Measurements from ENCODE around the gene SPTLC2. TPM values are rescaled to one million over a fixed set of nuclear protein-coding genes. Genes with fewer than 3 reads are reported as not detected.

Gene SPTLC2
- total and polyA plus RNA-seq, 2 of the 8 experiments (the other 6 are each of a cell fraction or from before 2014, with no cell fraction given) = 8.9 to 35.1 TPM

- H2AK5ac ChIP-seq (ENCODE audit: low read depth, low read length) = no peak overlapping the region
- no peaks in the 10 kb centered on the region for H3K4me1 ChIP-seq (replicated peaks in 1 of 4; ENCODE audit: control insufficient read depth in 3 of 4, insufficient read depth in 4 of 4, low read length in 3 of 4)
- no peaks in the 10 kb centered on the region for H3K23me2 ChIP-seq (ENCODE audit: low read depth, low read length)
- TF ChIP-seq MAFK (IDR thresholded peaks at IDR 0.05; ENCODE audit: low read depth, low read length) = no peak
- no peak for TF ChIP-seq CBX8 (IDR thresholded peaks at IDR 0.05; ENCODE audit: borderline replicate concordance, low read depth, low read length)
- no peak for TF ChIP-seq SP1 (IDR thresholded peaks at IDR 0.05; ENCODE audit: low read depth, low read length)
- no peak for TF ChIP-seq EZH2 (IDR thresholded peaks at IDR 0.05; ENCODE audit: low read depth, low read length, severe bottlenecking)
- TF ChIP-seq KDM5A (IDR thresholded peaks at IDR 0.05; ENCODE audit: low read length) = no peak
- TF ChIP-seq PHF8 (conservative IDR thresholded peaks at IDR 0.05; ENCODE audit: low read depth, low read length) = no peak
- TF ChIP-seq POU5F1 (IDR thresholded peaks at IDR 0.05; ENCODE audit: low read depth, low read length) = no peak
- no peak overlapping the region for H3K27ac ChIP-seq (ENCODE audit: low read depth, low read length)
- CTCF ChIA-PET (ENCODE audit: partially characterized antibody) = interaction anchor here (0.6 to 3.5 kb wide), 7 partner anchors 9 to 132 kb away, joined by 3 to 14 read pairs (median 5); no protein-coding TSS in a partner anchor
- DNase-seq (ENCODE audit: low read depth in 1 of 2, low spot score in 2 of 2) (no peak), FAIRE-seq (no peak)
- H3K9me3 ChIP-seq (ENCODE audit: insufficient read depth in 2 of 2, low read depth in 1 of 2, low read length in 1 of 2) = no peaks in the 10 kb centered on the region
- H2BK5ac ChIP-seq (ENCODE audit: low read depth, low read length) = no peak overlapping the region
- H4K5ac ChIP-seq (ENCODE audit: insufficient read length, low read depth, low read length) = no peak overlapping the region
- H3K14ac ChIP-seq (ENCODE audit: insufficient read length) = no peak overlapping the region
- H3K18ac ChIP-seq (ENCODE audit: extremely low read depth, low read length) = no peak overlapping the region
- no peaks in the 10 kb centered on the region for H3K36me3 ChIP-seq (ENCODE audit: control insufficient read depth in 2 of 4, insufficient read depth in 4 of 4, low read length in 3 of 4)
- no peak overlapping the region for H2AFZ ChIP-seq (ENCODE audit: low read length)
- no peak overlapping the region for H3K4me2 ChIP-seq (ENCODE audit: insufficient read depth in 1 of 2, low read depth in 2 of 2, low read length in 2 of 2)
- POLR2A ChIA-PET (ENCODE audit: partially characterized antibody) = interaction anchor here (0.9 kb wide), 1 partner anchor 45 kb away, joined by 3 read pairs; no protein-coding TSS in a partner anchor
- no peak overlapping the region for H3K23ac ChIP-seq (ENCODE audit: insufficient read length)
- no peak overlapping the region for H3K4me3 ChIP-seq (ENCODE audit: extremely low read depth in 1 of 4, insufficient read depth in 2 of 4, low read depth in 3 of 4, low read length in 4 of 4)
- H3K27me3 ChIP-seq (replicated peaks in 1 of 4; ENCODE audit: control insufficient read depth in 3 of 4, extremely low read depth in 1 of 4, insufficient read depth in 3 of 4, low read length in 3 of 4) = no peaks in the 10 kb centered on the region
- no peaks in the 10 kb centered on the region for H3K79me2 ChIP-seq (ENCODE audit: control insufficient read depth in 1 of 2, insufficient read depth in 2 of 2, low read length in 2 of 2)
- H4K91ac ChIP-seq (replicated peaks; ENCODE audit: insufficient read length, low read length) = no peak overlapping the region
- no peak overlapping the region for H4K8ac ChIP-seq (ENCODE audit: extremely low read depth, insufficient read depth, low read length)
- H3K9ac ChIP-seq (replicated peaks in 1 of 4; ENCODE audit: extremely low read depth in 1 of 4, low read depth in 3 of 4, low read length in 3 of 4) = no peak overlapping the region
- H2BK20ac ChIP-seq (ENCODE audit: low read length) = no peak overlapping the region
- H2BK120ac ChIP-seq (replicated peaks; ENCODE audit: low read depth, low read length) = no peak overlapping the region
- no peak overlapping the region for H3K56ac ChIP-seq (replicated peaks; ENCODE audit: insufficient read length, low read depth, low read length)
- no peaks in the 10 kb centered on the region for H4K20me1 ChIP-seq (replicated peaks in 1 of 2; ENCODE audit: control insufficient read depth in 1 of 2, insufficient read depth in 2 of 2, low read length in 2 of 2)
- no peak overlapping the region for H2BK15ac ChIP-seq (ENCODE audit: low read length)
- H3K79me1 ChIP-seq (ENCODE audit: low read depth, low read length) = no peaks in the 10 kb centered on the region
- WGBS, 2 experiments (ENCODE audit: extremely low coverage in 1 of 2, insufficient coverage in 1 of 2, insufficient read length in 1 of 2, insufficient replicate concordance in 2 of 2, low coverage in 1 of 2, low lambda C conversion rate in 2 of 2, missing lambda C conversion rate in 1 of 2) = 100% methylated on average over 1 of the region's 1 CpG; no CpG with 5 or more reads in 1 of the 2 experiments
- no peak overlapping the region for H2BK12ac ChIP-seq (ENCODE audit: low read depth, low read length)
- H3K4ac ChIP-seq (replicated peaks; ENCODE audit: insufficient read length, low read depth, low read length) = no peak overlapping the region
These were observed 137.6 kb downstream of the SPTLC2 start for GRCh38 chr14:77478796-77479195.
